HEK293 (cell line): ENCODE data around the gene B3GAT1.
"Not testable (repeated sequence)": the region's sequence is repeated elsewhere in the genome, so short reads cannot be mapped to it uniquely, and the experiment has no call there.

Experiments used
- SALL2 ChIP-seq: fragments of 450-650 bp; formaldehyde crosslinking; IDR thresholded peaks from 2 replicates; pipeline ENCODE4 v1.5.0; 2017; ENCODE audit warnings: missing biosample characterization, mild to moderate bottlenecking, missing genetic modification characterization, borderline replicate concordance
- SP3 ChIP-seq: fragments of 450-650 bp; formaldehyde crosslinking; IDR thresholded peaks from 2 replicates; pipeline ENCODE4 v1.5.1; 2016; ENCODE audit warnings: missing biosample characterization, missing genetic modification characterization
- YY1 ChIP-seq: fragments of 450-650 bp; formaldehyde crosslinking; IDR thresholded peaks from 2 replicates; pipeline ENCODE4 v1.5.1; 2018; ENCODE audit warnings: missing biosample characterization, missing genetic modification characterization
- ZBTB8A ChIP-seq: fragments of 450-650 bp; formaldehyde crosslinking; IDR thresholded peaks from 2 replicates; pipeline ENCODE4 v1.5.1; 2016; ENCODE audit warnings: missing biosample characterization, missing genetic modification characterization
- ZNF146 ChIP-seq: fragments of 450-650 bp; formaldehyde crosslinking; IDR thresholded peaks from 2 replicates; pipeline ENCODE4 v1.5.1; 2016; ENCODE audit warnings: missing biosample characterization, missing genetic modification characterization
- ZNF341 ChIP-seq: fragments of 450-650 bp; formaldehyde crosslinking; IDR thresholded peaks from 2 replicates; pipeline ENCODE4; 2016; ENCODE audit warnings: low read depth, missing biosample characterization, missing genetic modification characterization
- ZNF37A ChIP-seq: fragments of 450-650 bp; IDR thresholded peaks from 2 replicates; pipeline ENCODE4 v1.5.1; 2018; ENCODE audit warnings: missing biosample characterization, missing genetic modification characterization
- ZNF600 ChIP-seq: fragments of 450-650 bp; formaldehyde crosslinking; IDR thresholded peaks from 2 replicates; pipeline ENCODE4 v1.5.1; 2016; ENCODE audit warnings: missing biosample characterization, missing genetic modification characterization
- TF ChIP-seq, protein P1 (sequence below): fragments of 450-650 bp; formaldehyde crosslinking; IDR thresholded peaks from 2 replicates; pipeline ENCODE4 v1.5.1; 2016; ENCODE audit warnings: missing biosample characterization, missing genetic modification characterization
- TF ChIP-seq, protein P2 (sequence below): fragments of 450-650 bp; formaldehyde crosslinking; IDR thresholded peaks from 2 replicates; pipeline ENCODE4; 2016; ENCODE audit warnings: missing biosample characterization, missing genetic modification characterization

DNA sequence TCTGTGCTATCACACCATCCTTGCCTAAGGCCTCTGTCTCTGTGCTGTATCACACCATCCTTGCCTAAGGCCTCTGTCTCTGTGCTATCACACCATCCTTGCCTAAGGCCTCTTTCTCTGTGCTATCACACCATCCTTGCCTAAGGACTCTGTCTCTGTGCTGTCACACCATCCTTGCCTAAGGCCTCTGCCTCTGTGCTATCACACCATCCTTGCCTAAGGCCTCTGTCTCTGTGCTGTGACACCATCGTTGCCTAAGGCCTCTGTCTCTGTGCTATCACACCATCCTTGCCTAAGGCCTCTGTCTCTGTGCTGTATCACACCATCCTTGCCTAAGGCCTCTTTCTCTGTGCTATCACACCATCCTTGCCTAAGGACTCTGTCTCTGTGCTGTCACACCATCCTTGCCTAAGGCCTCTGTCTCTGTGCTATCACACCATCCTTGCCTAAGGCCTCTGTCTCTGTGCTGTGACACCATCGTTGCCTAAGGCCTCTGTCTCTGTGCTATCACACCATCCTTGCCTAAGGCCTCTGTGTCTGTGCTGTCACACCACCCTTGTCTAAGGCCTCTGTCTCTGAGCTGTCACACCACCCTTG lies 45.5 kb upstream of the B3GAT1 start:
- TF ChIP-seq ZNF341 (tag by site-specific recombination); ZNF146 (tag by site-specific recombination); SP3 (tag by site-specific recombination); YY1; SALL2 (tag by site-specific recombination); ZNF600; ZBTB8A; ZNF37A (tag by site-specific recombination): not testable (repeated sequence)
- TF ChIP-seq, protein P1, sequence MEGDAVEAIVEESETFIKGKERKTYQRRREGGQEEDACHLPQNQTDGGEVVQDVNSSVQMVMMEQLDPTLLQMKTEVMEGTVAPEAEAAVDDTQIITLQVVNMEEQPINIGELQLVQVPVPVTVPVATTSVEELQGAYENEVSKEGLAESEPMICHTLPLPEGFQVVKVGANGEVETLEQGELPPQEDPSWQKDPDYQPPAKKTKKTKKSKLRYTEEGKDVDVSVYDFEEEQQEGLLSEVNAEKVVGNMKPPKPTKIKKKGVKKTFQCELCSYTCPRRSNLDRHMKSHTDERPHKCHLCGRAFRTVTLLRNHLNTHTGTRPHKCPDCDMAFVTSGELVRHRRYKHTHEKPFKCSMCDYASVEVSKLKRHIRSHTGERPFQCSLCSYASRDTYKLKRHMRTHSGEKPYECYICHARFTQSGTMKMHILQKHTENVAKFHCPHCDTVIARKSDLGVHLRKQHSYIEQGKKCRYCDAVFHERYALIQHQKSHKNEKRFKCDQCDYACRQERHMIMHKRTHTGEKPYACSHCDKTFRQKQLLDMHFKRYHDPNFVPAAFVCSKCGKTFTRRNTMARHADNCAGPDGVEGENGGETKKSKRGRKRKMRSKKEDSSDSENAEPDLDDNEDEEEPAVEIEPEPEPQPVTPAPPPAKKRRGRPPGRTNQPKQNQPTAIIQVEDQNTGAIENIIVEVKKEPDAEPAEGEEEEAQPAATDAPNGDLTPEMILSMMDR (tag by site-specific recombination): not testable (repeated sequence)
- TF ChIP-seq, protein P2, sequence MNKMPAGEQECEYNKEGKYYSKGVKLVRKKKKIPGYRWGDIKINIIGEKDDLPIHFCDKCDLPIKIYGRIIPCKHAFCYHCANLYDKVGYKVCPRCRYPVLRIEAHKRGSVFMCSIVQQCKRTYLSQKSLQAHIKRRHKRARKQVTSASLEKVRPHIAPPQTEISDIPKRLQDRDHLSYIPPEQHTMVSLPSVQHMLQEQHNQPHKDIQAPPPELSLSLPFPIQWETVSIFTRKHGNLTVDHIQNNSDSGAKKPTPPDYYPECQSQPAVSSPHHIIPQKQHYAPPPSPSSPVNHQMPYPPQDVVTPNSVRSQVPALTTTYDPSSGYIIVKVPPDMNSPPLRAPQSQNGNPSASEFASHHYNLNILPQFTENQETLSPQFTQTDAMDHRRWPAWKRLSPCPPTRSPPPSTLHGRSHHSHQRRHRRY: not testable (repeated sequence)
